HG03108 (cell line): Measurements from ENCODE around the gene KCMF1.
A peak's percentile ranks its signal among the peaks of the same experiment; 100 is the strongest.
"Not testable (repeated sequence)": the region's sequence is repeated elsewhere in the genome, so short reads cannot be mapped to it uniquely, and the experiment has no call there.

ENCODE experiments used
- ATAC-seq: cut with Tn5 transposase; IDR thresholded peaks from one replicate; pipeline ENCODE4 v1.9.1; 2021; ENCODE audit warnings: moderate library complexity; ENCODE audit not compliant: unreplicated experiment

The KCMF1 gene

GRCh38 chr2:84970868-84971509 is at the start of gene KCMF1:
TSS of gene KCMF1 (plus strand) at chr2:84971161. CDS start at chr2:84971452, 291 bp downstream.
- peak; percentile 38 for ATAC-seq

GRCh38 chr2:84923009-84923408 is 48.0 kb upstream of the KCMF1 start:
- no peak for ATAC-seq

- ATAC-seq, result no peak
Observed at GRCh38 chr2:84924173-84925106, 46.5 kb upstream of the KCMF1 start.

GRCh38 chr2:84925336-84925723 is 45.6 kb upstream of the KCMF1 start:
- ATAC-seq, result no peak

- peak; percentile 72 for ATAC-seq
Observed at GRCh38 chr2:84925724-84926376, 45.1 kb upstream of the KCMF1 start.

- ATAC-seq, result no peak
Observed at GRCh38 chr2:84927275-84927627, 43.7 kb upstream of the KCMF1 start.

- ATAC-seq, result peak; percentile 57
Observed at GRCh38 chr2:84931384-84931821, 39.6 kb upstream of the KCMF1 start.

GRCh38 chr2:84938194-84938879 is 32.6 kb upstream of the KCMF1 start:
- peak; percentile 32 for ATAC-seq

- ATAC-seq, result peak; percentile 79
Observed at GRCh38 chr2:84939426-84940087, 31.4 kb upstream of the KCMF1 start.

- no peak for ATAC-seq
Observed at GRCh38 chr2:84940088-84940470, 30.9 kb upstream of the KCMF1 start.

- no peak for ATAC-seq
Observed at GRCh38 chr2:84940831-84941412, 30.0 kb upstream of the KCMF1 start.

- no peak for ATAC-seq
Observed at GRCh38 chr2:84942166-84942565, 28.8 kb upstream of the KCMF1 start.

- ATAC-seq, result peak; percentile 20
Observed at GRCh38 chr2:84942964-84943421, 28.0 kb upstream of the KCMF1 start.

- ATAC-seq, result no peak
Observed at GRCh38 chr2:84944295-84944909, 26.6 kb upstream of the KCMF1 start.

GRCh38 chr2:84945838-84946203 is 25.1 kb upstream of the KCMF1 start:
- not testable (repeated sequence) for ATAC-seq

GRCh38 chr2:84946204-84947009 is 24.6 kb upstream of the KCMF1 start:
- ATAC-seq, result peak; percentile 62

- no peak for ATAC-seq
Observed at GRCh38 chr2:84947010-84947593, 23.9 kb upstream of the KCMF1 start.

GRCh38 chr2:84953535-84953934 is 17.4 kb upstream of the KCMF1 start:
- no peak for ATAC-seq
